ENCODE data around the gene PTPN2.
"Not testable (repeated sequence)": the region's sequence is repeated elsewhere in the genome, so short reads cannot be mapped to it uniquely, and the experiment has no call there.

Gene PTPN2

DNA sequence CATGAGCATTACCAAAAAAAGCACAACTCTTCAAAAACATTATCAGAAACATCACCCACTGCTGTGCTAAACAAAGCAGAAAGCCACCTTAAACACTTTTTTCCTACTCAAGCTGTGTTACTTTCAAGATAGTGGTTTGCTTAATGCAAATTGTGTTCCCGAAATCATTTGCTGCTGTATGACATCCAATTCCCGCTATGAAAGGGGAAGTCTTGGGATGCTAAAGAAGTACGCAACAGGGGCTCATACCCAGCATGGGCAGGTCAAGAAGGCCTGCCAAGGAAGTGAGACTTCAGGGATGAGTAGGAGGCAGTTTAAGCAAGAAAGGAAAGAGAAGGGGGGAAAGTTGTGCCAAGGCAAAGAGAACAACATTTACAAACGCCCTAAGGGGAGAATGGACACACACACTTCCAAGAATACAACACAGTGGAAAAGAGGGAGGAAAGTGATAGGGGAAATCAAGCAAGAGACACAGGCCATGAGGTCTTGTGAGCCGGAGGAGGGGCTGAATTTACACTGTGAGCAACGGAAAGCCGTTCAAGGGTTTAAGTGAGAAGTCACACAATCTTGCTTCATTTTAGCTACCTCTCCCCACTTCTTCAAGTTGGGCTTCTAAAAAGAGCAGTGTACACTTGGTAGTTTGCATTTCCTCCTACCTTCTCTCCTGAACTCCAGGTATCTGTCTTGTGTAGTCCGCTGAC lies 4.0 kb downstream of the PTPN2 start:
- Histone ChIP-seq H3K79me2 (ENCODE audit: insufficient read depth, low read depth) (peaks cover 84% of the 10 kb centered on the region), H3K4me2 (peak overlapping the region; percentile 14; the same call in 1 of the 2 replicates), H4K20me1 (ENCODE audit: insufficient read depth) (no peaks in the 10 kb centered on the region), H2AFZ (ENCODE audit: low read depth) (no peak overlapping the region), H3K4me1 (ENCODE audit: low read depth, poor library complexity, severe bottlenecking) (peaks cover 51% of the 10 kb centered on the region), H3K36me3 (ENCODE audit: insufficient read depth) (no peaks in the 10 kb centered on the region), H3K4me3 (IDR thresholded peaks at IDR 0.05; ENCODE audit: insufficient read depth, low read depth, low read length) (no peak overlapping the region), H3K9ac (no peak overlapping the region), H3K27me3 (ENCODE audit: insufficient read depth, low read depth) (no peaks in the 10 kb centered on the region), H3K27ac (no peak overlapping the region)
- TF ChIP-seq, protein P1, sequence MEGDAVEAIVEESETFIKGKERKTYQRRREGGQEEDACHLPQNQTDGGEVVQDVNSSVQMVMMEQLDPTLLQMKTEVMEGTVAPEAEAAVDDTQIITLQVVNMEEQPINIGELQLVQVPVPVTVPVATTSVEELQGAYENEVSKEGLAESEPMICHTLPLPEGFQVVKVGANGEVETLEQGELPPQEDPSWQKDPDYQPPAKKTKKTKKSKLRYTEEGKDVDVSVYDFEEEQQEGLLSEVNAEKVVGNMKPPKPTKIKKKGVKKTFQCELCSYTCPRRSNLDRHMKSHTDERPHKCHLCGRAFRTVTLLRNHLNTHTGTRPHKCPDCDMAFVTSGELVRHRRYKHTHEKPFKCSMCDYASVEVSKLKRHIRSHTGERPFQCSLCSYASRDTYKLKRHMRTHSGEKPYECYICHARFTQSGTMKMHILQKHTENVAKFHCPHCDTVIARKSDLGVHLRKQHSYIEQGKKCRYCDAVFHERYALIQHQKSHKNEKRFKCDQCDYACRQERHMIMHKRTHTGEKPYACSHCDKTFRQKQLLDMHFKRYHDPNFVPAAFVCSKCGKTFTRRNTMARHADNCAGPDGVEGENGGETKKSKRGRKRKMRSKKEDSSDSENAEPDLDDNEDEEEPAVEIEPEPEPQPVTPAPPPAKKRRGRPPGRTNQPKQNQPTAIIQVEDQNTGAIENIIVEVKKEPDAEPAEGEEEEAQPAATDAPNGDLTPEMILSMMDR (conservative IDR thresholded peaks at IDR 0.05; ENCODE audit: low read depth, low read length) = no peak

DNA sequence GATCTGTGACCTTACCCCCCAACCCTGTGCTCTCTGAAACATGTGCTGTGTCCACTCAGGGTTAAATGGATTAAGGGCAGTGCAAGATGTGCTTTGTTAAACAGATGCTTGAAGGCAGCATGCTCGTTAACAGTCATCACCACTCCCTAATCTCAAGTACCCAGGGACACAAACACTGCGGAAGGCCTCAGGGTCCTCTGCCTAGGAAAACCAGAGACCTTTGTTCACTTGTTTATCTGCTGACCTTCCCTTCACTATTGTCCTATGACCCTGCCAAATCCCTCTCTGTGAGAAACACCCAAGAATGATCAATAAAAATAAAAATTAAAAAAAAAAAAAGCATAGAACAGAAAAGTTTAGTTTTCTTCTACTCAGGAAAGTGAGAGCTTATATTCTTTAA lies 9.0 kb downstream of the PTPN2 start:
- H4K20me1 ChIP-seq (ENCODE audit: insufficient read depth); H3K4me2 ChIP-seq; H3K27me3 ChIP-seq (ENCODE audit: insufficient read depth, low read depth); H3K36me3 ChIP-seq (ENCODE audit: insufficient read depth); H3K9ac ChIP-seq; H3K4me3 ChIP-seq (IDR thresholded peaks at IDR 0.05; ENCODE audit: insufficient read depth, low read depth, low read length); H2AFZ ChIP-seq (ENCODE audit: low read depth); H3K27ac ChIP-seq: not testable (repeated sequence)
- H3K4me1 ChIP-seq (ENCODE audit: low read depth, poor library complexity, severe bottlenecking) = peaks cover 23% of the 10 kb centered on the region
- H3K79me2 ChIP-seq (ENCODE audit: insufficient read depth, low read depth) = peaks cover 56% of the 10 kb centered on the region

DNA sequence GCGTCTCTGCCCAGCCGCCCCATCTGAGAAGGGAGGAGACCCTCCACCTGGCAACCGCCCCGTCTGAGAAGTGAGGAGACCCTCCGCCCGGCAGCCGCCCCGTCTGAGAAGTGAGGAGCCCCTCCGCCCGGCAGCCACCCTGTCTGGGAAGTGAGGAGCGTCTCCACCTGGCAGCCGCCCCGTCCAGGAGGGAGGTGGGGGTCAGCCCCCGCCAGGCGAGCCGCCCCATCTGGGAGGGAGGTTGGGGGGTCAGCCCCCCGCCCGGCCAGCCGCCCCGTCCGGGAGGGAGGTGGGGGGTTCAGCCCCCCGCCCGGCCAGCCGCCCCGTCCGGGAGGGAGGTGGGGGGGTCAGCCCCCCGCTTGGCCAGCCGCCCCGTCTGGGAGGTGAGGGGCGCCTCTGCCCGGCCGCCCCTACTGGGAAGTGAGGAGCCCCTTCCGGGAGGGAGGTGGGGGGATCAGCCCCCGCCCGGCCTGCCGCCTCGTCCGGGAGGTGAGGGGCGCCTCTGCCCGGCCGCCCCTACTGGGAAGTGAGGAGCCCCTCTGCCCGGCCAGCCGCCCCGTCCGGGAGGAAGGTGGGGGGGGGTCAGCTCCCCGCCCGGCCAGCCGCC lies 10.0 kb downstream of the PTPN2 start:
- not testable (repeated sequence) for H3K27ac ChIP-seq; H2AFZ ChIP-seq (ENCODE audit: low read depth); H3K36me3 ChIP-seq (ENCODE audit: insufficient read depth); H3K9ac ChIP-seq; H3K27me3 ChIP-seq (ENCODE audit: insufficient read depth, low read depth); H4K20me1 ChIP-seq (ENCODE audit: insufficient read depth); H3K4me3 ChIP-seq (IDR thresholded peaks at IDR 0.05; ENCODE audit: insufficient read depth, low read depth, low read length); H3K4me2 ChIP-seq
- Histone ChIP-seq H3K4me1 (ENCODE audit: low read depth, poor library complexity, severe bottlenecking) (peaks cover 19% of the 10 kb centered on the region), H3K79me2 (ENCODE audit: insufficient read depth, low read depth) (peaks cover 51% of the 10 kb centered on the region)

GRCh38 chr18:12872408-12872807 lies 11.6 kb downstream of the PTPN2 start:
- Histone ChIP-seq H3K27ac (no peak overlapping the region), H3K4me2 (no peak overlapping the region), H4K20me1 (ENCODE audit: insufficient read depth) (no peaks in the 10 kb centered on the region), H3K27me3 (ENCODE audit: insufficient read depth, low read depth) (no peaks in the 10 kb centered on the region), H2AFZ (ENCODE audit: low read depth) (no peak overlapping the region), H3K36me3 (ENCODE audit: insufficient read depth) (no peaks in the 10 kb centered on the region), H3K79me2 (ENCODE audit: insufficient read depth, low read depth) (peaks cover 41% of the 10 kb centered on the region; the same call in 1 of the 2 replicates), H3K9ac (no peak overlapping the region), H3K4me3 (IDR thresholded peaks at IDR 0.05; ENCODE audit: insufficient read depth, low read depth, low read length) (no peak overlapping the region), H3K4me1 (ENCODE audit: low read depth, poor library complexity, severe bottlenecking) (peaks cover 20% of the 10 kb centered on the region)
- TF ChIP-seq, protein P1 (conservative IDR thresholded peaks at IDR 0.05; ENCODE audit: low read depth, low read length) = no peak

DNA sequence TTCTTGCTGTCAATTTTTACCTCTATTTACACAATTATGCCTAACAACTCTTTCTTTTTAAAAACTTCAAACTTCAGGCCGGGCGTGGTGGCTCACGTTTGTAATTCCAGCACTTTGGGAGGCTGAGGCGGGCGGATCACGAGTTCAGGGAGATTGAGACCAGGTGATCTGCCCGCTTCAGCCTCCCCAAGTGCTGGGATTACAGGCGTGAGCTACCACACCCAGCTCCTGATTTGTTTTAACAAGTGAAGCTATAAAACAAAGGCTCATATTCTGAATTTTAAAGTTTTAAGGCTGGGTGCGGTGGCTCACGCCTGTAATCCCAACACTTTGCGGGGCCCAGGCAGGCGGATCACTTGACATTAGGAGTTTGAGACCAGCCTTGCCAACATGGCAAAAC lies 15.5 kb downstream of the PTPN2 start:
- Histone ChIP-seq H3K27ac (no peak overlapping the region), H3K79me2 (ENCODE audit: insufficient read depth, low read depth) (peaks cover 50% of the 10 kb centered on the region; the same call in 1 of the 2 replicates), H3K36me3 (ENCODE audit: insufficient read depth) (no peaks in the 10 kb centered on the region), H3K4me1 (ENCODE audit: low read depth, poor library complexity, severe bottlenecking) (peaks cover 44% of the 10 kb centered on the region), H3K27me3 (ENCODE audit: insufficient read depth, low read depth) (no peaks in the 10 kb centered on the region), H3K9ac (no peak overlapping the region), H3K4me3 (IDR thresholded peaks at IDR 0.05; ENCODE audit: insufficient read depth, low read depth, low read length) (no peak overlapping the region), H3K4me2 (peak overlapping the region; percentile 33; the same call in 1 of the 2 replicates), H2AFZ (ENCODE audit: low read depth) (no peak overlapping the region), H4K20me1 (ENCODE audit: insufficient read depth) (no peaks in the 10 kb centered on the region)
- TF ChIP-seq, protein P1 (conservative IDR thresholded peaks at IDR 0.05; ENCODE audit: low read depth, low read length) = no peak

Measured in KMS-11 (cell line).